Hematopoietic multipotent progenitor cell treated with erythropoietin and hydrocortisone succinate and interleukin-3 and kit ligand, for 17 days (in vitro differentiated cells): ENCODE measurements around the gene LYPD4.
A peak's percentile ranks its signal among the peaks of the same experiment; 100 is the strongest.

Source experiments
- DNase-seq: peaks from one replicate; pipeline ENCODE4 v3.0.0-alpha.2; 2015; ENCODE audit warnings: low spot score

Gene LYPD4

GRCh38 chr19:41872775-41873647, 28.5 kb upstream of the LYPD4 start:
- DNase-seq = peak; percentile 39

DNA sequence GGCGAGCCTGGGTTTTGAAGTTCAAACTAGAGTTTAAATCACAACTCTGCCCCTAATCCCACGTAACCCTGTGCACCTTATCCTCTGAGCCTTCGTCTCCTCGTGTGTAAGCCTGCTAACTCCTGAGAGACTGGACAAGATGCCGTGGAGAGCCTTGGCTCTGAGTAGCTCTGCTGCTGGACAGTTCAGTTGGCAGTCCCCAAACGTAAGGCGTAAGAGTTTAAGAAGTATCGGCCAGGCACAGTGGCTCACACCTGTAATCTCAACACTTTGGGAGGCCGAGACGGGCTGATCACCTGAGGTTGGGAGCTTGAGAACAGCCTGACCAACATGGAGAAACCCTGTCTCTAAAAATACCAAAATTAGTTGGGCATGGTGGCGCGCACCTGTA, 27.9 kb upstream of the LYPD4 start:
- no peak for DNase-seq

- DNase-seq = no peak
Observed at GRCh38 chr19:41871573-41872383, 27.3 kb upstream of the LYPD4 start.

DNA sequence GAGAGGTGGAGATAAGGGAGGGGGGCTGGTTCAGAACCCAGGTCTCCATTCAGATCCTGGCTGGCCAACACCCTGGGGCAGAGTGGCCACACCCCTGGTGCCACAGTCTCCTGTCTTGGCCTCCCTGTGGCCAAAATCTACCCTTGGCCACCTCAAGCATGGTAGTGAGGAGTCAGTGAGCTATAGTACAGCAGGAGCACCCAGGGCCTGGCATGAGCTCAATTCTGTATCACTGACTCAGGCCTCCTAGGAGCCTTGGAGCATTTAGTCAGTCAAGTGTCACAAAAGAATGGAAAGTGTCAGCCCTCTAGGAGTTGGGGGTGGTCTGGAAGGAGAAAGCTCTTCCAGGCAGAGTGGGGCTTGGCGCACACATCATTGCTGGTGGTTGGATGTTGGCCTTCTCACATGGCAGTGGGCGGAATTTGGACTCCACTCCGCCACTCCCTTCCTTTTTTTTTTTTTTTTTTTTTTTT, 26.0 kb upstream of the LYPD4 start:
- no peak for DNase-seq

GRCh38 chr19:41869374-41869955, 25.0 kb upstream of the LYPD4 start:
- DNase-seq = no peak

DNA sequence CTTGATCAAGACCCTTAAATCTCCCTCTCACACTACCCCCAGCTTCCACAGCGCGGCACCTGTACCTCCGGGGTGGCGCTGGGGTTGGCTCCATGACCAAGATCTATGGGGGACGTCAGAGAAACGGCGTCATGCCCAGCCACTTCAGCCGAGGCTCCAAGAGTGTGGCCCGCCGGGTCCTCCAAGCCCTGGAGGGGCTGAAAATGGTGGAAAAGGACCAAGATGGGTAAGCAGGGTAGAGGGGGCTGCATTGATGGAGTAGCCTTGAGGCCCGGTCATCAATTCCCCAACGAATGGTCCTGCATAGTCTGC, 24.5 kb upstream of the LYPD4 start:
- DNase-seq = no peak

GRCh38 chr19:41868120-41868988, 23.9 kb upstream of the LYPD4 start:
- no peak for DNase-seq

DNA sequence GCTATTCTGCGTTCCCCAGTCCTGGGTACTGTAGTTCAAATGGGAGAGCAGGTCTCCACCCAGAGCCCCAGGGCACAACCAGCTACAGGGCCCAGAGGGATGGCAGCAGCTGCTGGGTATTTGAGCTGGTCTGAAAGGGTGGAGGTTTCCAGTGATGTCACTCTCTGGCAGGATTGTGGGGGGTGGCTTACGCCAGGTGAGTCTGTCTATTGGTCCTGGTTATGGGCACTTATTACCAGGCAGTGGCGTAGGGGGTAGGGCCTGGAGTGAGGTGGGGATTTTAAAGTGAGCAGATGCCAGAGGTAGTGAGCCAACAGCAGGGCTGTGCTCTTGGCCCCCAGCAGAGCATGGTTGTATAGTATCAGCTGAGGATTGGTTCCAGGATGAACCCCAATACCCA, 21.8 kb upstream of the LYPD4 start:
- no peak for DNase-seq

DNA sequence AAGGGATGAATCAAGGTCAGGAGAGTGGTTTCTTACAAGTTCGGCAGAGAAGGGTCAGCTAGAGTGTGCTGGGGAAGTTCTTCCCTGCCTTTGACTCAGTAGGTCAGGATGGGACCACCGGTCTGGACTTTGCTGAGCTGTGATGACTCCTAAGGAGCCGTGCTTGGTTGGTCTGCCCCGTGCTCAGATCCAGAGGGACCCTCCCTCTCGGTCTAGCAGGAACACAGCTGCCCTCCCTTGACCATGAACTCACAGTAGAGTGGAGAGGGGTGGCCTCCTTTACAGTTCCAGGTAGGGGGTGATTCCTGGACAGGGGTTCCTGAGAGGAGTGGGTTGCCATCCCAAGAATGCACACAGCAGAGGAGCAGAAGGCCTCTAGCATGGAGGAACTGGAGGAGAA, 19.9 kb upstream of the LYPD4 start:
- DNase-seq = no peak

DNA sequence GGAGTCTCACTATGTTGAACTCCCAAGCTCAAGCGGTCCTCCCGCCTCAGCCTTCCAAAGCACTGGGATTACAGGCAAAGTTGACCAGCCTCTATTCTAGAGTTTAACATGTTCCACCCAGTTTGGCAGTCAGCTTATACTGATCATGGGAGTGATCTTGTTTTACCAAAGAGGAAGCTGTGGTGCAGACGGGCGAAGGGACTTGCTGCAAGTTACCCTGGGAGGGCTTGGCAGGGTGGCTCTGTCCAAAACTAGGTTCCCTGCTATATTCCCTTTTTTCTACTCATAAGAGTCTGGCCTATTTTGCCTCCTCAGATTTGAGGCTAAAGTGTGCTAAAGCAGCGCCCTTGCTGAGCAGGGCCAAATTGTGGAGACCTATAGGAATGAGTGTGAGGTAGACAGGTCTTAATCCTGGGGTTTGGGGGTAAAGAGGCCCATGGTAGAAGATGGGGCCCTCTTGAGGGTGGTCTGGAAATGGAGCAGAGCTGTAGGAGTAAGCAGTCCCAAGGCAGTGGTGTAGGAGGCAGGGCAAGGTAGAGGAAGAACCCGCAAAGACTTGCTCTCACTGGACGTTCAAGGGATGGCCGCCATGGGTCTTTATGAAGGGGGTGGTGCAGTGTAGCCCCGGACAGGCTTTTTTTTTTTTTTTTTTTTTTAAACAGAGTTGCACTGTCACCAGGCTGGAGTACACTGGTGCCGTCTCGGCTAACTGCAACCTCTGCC, 18.9 kb upstream of the LYPD4 start:
- no peak for DNase-seq

GRCh38 chr19:41862445-41862986, 18.0 kb upstream of the LYPD4 start:
- no peak for DNase-seq

DNA sequence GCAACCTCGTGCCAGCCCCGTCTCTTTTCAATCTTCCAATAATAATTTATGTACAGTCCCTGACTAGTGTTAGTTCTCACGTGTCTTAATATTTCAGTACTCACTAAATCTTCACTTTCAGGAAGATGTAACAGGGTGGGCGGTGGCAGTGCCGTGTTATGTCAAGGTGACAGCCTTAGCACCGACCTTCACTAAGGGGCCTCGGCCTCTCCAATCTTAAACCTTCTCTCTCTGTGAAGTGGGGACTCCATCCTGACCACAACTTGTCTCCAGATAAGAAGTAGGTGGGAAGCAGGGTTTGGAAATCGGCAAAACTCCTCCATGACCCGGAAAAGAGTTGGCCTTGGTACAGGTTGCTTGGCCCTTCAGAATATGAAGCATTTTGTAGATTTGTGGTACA, 17.4 kb upstream of the LYPD4 start:
- DNase-seq = no peak

DNA sequence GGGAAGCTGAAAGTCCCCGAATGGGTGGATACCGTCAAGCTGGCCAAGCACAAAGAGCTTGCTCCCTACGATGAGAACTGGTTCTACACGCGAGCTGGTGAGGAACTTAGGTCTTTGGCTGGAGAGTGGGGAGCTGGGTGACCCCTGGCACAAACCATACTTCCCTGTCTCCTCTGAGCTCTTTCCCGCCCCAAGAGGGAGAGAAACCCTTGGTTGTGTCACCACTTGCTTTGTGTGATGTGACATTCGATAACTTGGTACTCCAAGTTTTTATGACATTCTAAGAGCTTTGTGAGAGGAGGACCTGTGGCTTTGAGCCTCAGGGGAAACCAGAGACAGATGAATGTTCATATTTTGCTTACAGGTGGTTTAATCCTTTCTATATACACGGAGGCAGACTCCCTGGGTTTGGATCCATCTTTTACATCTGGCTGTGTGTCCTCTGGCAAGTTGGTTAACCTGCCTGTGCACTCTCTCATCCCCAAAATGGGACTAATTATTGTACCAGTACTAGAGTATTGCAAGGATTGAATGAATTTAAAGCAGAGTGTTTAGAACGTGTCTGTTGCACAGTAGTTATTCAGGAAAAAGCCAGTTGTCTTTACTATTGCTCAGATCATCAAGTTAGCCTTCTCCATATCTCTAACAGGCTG, 16.8 kb upstream of the LYPD4 start:
- DNase-seq = no peak

DNA sequence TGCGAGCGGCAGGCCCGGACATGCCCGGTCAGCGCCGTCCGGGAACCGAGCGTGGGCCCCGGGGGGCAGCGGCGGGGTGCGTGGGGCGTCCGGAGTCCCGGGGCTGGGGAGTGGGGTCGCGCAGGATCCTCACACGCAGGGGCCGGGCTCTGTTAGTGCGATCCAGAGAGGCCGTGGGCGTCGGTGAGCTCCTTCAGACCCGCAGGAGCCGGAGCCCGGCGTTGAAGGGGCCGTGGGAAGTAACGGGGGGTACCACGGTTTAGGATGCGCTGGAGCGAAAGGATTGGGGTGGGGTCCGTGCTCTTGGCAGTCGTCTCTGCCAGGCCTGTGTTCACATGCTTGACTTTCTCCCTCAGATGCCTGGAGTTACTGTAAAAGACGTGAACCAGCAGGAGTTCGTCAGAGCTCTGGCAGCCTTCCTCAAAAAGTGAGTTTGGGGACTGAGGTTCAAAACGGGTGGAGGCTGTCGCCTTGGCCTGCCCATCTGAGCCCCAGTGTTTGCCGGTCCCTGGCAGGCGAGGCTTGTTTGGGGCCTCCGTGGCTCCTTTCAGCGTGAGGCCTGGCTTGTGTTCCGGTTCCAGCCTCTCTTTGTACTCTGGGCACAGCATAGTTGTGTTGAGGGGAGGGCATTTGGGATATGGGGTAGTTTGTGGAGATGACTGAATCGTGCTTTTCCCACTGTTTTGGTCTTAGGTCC, 16.1 kb upstream of the LYPD4 start:
- peak; percentile 55 for DNase-seq

DNA sequence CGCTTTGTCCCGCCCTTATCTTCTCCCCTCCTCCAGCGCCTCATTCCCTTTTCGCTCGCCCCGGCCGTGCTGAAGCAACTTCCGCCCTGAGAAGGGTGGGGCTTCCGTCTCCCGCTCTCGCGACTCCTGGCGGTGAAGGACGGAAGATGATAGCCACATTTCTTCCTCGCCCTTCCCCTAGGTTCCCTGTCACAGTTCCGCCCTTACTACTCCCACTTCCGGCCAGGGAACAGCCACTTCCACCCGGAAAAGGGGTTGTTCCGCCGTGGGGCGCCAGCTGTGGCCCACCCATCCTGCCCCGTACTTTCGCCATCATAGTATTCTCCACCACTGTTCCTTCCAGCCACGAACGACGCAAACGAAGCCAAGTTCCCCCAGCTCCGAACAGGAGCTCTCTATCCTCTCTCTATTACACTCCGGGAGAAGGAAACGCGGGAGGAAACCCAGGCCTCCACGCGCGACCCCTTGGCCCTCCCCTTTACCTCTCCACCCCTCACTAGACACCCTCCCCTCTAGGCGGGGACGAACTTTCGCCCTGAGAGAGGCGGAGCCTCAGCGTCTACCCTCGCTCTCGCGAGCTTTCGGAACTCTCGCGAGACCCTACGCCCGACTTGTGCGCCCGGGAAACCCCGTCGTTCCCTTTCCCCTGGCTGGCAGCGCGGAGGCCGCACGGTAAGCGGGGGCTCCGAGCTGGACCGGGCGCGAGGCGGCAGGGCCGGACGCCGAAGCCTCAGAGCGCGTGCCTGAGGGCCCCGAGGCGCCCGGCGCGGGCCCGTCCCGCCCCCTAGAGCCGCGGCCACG, 15.3 kb upstream of the LYPD4 start, which contains the start of gene RPS19:
Gene RPS19 (plus strand): TSS at position 638 of the 801 bp plus-strand sequence. CDS start 520 bp downstream, outside the sequence.
- DNase-seq = peak; percentile 99

- no peak for DNase-seq
Observed at GRCh38 chr19:41859213-41859617, 14.7 kb upstream of the LYPD4 start.

DNA sequence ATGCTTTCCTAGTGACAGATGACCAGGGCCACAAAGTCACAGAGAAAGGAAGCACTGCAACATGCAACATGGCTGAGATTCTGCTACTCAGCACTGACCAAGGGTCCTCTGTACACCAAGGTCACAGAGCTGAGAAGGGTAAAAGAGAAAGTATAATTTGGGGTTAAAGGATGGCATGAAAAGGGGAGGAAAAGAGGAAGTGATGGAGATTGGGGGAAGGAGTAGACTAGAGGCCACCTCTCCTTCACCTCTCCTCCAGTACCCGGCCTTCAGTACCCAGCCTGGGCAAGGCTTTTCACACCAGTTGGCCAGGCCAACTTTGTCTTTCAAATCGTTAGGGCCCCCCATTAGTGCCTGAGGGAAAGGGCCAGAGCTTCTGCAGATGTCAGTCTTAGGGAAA, 9.3 kb upstream of the LYPD4 start:
- DNase-seq = no peak

GRCh38 chr19:41853344-41853743, 8.9 kb upstream of the LYPD4 start:
- no peak for DNase-seq

- no peak for DNase-seq
Observed at GRCh38 chr19:41851456-41851855, 7.0 kb upstream of the LYPD4 start.
